Measurements from ENCODE around the gene TTC39C.

- TF ChIP-seq CTCF (conservative IDR thresholded peaks at IDR 0.05; ENCODE audit: low read depth, low read length) = no peak
- no peak for TF ChIP-seq EZH2 (IDR thresholded peaks at IDR 0.05; ENCODE audit: low read length, unreplicated experiment)
Observed at GRCh38 chr18:24056506-24056905, 42.0 kb downstream of the TTC39C start.

Measured in PC-3 (cell line).